ENCODE data around the gene SLC5A10.

- TF ChIP-seq POLR2AphosphoS5 (IDR thresholded peaks at IDR 0.05) (no peak), CTCF (IDR thresholded peaks at IDR 0.05) (no peak), POLR2A (IDR thresholded peaks at IDR 0.05) (no peak), EP300 (IDR thresholded peaks at IDR 0.05) (no peak)
These were observed 32.5 kb downstream of the SLC5A10 start for GRCh38 chr17:18984273-18985114.
